ENCODE measurements around the gene STARD9.
"Not testable (repeated sequence)": the region's sequence is repeated elsewhere in the genome, so short reads cannot be mapped to it uniquely, and the experiment has no call there.

DNA sequence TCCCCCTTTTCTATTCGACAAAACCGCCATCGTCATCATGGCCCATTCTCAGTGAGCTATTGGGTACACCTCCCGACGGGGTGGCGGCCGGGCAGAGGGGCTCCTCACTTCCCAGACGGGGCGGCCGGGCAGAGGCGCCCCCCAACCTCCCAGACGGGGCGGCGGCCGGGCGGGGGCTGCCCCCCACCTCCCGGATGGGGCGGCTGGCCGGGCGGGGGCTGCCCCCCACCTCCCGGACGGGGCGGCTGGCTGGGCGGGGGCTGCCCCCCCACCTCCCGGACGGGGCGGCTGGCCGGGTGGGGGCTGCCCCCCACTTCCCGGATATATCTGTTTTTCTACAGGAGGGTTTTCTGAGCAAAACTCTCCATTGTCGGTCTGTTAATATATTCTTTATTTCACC, 25.9 kb downstream of the STARD9 start:
- not testable (repeated sequence) for TF ChIP-seq CTCF (conservative IDR thresholded peaks at IDR 0.05; ENCODE audit: low read length); EZH2phosphoT487 (IDR thresholded peaks at IDR 0.05; ENCODE audit: borderline replicate concordance)
